ENCODE data around the gene NPHP1. TPM values are rescaled to one million over a fixed set of nuclear protein-coding genes. Genes with fewer than 3 reads are reported as not detected.

The NPHP1 gene
- total RNA-seq, 4 donors from 2014 or later = 4.2 to 11.4 (median 6.7) TPM

DNA sequence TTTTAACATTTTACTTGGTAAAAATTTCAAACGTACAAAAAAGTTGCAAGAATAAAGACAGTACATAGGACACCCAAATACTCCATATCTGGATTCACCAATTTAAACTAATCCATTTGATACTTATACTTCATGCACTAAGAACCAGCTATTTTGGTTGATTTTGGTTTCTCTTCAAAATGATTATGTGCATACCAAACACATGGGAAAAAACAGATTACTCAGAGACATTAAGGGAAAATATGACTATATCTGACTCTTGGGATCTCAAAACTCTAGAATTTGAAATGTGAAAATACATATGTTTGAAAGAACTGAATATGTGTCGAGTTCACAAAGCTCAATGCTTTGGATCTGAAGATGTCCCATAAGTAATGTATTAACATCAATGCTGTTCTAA is 73.6 kb downstream of the NPHP1 start:
- TF ChIP-seq, protein P1, sequence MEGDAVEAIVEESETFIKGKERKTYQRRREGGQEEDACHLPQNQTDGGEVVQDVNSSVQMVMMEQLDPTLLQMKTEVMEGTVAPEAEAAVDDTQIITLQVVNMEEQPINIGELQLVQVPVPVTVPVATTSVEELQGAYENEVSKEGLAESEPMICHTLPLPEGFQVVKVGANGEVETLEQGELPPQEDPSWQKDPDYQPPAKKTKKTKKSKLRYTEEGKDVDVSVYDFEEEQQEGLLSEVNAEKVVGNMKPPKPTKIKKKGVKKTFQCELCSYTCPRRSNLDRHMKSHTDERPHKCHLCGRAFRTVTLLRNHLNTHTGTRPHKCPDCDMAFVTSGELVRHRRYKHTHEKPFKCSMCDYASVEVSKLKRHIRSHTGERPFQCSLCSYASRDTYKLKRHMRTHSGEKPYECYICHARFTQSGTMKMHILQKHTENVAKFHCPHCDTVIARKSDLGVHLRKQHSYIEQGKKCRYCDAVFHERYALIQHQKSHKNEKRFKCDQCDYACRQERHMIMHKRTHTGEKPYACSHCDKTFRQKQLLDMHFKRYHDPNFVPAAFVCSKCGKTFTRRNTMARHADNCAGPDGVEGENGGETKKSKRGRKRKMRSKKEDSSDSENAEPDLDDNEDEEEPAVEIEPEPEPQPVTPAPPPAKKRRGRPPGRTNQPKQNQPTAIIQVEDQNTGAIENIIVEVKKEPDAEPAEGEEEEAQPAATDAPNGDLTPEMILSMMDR (IDR thresholded peaks at IDR 0.05; ENCODE audit: low read depth) = no peak

DNA sequence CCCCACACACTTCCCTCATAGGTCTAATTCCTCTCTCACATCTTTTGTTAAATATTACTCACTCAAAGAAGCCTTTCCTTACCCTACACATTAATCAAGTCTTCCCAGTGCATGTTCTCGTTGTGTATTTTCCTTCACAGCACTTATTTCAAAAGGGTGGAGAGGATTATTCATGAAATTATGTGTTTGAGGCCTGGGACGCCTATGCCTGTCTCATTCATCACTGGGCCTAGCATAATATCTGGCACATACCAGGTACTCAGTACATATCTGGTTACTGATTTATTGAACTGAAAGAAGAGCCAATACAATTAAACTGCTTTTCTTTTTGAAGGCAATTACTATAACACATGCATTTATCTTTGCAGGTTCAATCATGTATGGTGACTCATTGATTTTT is 74.1 kb downstream of the NPHP1 start:
- TF ChIP-seq, protein P1 (IDR thresholded peaks at IDR 0.05; ENCODE audit: low read depth) = no peak

DNA sequence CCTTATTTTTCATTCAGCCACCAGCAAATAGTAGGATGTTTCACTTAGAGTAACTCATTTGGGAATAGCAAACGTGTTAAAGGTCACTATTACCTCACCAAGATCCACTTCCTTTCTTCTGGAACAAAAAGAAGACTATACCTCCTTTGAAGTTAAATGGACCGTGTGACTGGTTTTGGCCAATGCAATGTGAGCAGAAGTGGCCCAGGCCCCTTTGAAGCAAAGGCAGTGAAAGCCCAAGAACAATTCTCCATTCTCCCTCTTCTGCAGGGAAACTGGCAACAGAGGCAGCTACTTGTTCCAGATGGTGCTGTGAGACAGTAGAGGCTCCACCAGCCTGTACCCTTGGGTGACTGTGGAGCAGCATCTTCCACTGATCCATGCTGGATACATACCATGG is 77.9 kb downstream of the NPHP1 start:
- TF ChIP-seq, protein P1 (IDR thresholded peaks at IDR 0.05; ENCODE audit: low read depth) = no peak

DNA sequence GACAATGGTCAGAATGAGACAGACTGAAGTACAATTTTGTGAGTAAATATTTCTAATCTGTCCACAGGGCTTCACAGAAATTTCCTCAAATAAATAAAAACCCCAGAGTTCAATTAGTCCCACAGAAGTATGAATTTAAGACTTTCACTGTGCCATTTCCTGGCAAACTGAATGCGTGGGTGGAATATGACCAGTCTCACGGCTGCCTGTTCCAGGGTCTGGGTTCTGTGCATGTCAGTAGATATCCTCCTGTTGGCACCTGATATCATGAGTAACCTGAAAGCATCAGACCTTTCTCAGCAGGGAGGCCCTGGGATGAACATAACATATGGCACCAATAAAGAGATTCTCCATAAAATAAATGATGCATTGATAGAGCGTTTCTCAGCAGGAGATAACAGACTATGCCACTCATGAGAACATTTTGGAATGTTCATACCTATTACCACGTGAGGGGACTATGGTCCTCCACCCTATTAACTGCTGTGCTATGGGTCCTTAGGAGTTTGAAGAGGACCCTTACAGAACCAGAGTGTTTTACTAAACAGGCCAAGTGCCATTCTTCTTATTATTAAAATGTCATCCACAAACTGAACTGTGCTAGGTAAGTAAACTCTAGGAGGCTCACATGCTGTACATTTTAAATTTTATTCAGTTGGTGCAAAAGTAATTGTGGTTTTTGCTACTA is 78.6 kb downstream of the NPHP1 start:
- TF ChIP-seq, protein P1 (IDR thresholded peaks at IDR 0.05; ENCODE audit: low read depth) = no peak

DNA sequence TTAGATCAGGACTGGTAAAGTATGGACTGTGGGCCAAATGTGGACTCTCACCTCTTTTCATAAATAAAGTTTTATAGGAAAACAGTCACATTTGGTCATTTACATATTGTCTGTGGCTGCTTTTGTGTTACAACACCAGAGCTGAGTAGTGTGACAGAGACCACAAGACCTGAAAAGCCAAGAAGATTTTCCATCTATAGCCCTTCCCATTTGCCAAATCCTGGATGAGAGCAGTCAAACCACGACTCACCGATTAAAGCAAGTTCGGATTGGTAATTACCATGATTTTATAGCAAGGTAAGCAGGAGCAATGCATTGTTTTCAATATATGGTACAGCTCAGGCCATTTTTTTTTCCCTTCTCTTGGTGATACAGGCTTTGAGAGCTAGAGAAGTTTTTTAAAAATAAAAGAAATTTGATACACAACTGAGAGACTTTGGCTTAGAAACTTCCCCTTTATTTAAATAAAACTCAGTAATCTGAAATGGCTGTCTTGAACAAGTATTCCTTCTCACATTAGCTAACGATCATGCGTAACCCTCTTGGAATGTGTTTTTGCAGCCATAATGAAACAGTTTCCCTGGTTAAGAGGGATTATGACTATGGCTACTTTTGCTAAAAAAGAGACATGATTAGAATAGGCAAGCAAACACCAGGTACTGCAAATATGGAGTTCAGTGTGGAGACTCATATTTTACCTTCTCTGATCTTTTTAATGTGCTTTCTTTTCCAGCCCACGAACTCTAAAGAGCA is 79.7 kb downstream of the NPHP1 start:
- TF ChIP-seq, protein P1 (IDR thresholded peaks at IDR 0.05; ENCODE audit: low read depth) = no peak

DNA sequence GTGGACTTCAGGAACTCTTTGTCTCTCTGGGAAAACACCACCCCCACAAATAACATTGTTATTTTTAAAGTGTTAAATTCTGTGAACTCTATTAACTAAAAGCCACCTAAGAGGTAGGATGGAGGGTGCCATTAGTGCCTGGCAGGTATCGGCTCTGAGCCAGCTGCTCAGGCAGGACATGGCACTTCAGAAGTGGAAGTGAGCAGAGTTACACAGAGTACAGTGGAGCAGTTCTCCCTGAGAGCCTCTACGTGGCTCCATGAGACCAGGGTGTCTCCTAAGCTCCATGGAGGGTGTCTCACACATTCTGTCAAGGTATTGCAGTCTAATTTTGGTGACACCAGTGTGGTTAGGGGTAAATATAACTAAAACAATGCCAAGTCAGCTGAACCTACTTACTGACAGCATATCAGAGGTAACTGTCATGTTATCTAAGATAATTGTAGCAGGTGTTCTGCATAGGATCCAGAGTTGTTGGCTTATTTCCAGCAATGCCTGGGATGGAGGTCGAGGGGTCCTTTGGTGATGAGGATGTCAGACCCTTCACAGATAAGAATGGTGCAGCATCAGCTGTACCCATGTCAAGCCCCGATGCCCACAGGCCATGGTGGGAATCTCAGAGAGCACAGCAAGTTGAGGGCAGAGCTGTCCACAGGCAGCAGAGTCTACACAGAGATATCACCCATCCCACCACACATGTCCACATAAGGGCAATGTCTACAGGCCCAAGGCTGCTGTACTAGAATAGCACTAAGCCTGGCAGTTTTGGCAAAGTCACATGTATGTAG is 80.6 kb downstream of the NPHP1 start:
- TF ChIP-seq, protein P1 (IDR thresholded peaks at IDR 0.05; ENCODE audit: low read depth) = no peak

DNA sequence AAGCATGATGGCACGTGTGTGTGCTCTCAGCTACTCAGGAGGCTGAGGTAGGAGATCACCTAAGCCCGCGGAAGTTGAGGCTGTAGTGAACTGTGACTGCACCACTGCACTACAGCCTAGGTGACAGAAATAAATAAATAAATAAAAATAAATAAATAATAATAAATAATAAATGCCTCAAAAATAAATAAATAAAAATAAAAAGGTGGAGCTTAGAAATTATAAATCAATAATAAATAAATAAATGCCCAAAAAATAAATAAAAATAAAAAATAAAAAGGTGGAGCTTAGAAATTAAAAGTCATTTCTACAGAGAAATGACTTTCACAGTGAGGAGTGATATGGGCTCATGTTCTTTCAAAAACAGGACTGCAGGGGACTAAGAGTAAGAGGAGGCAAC is 83.2 kb downstream of the NPHP1 start:
- TF ChIP-seq, protein P1 (IDR thresholded peaks at IDR 0.05; ENCODE audit: low read depth) = no peak

Data from subcutaneous adipose tissue (tissue), 4 donors.